Skeletal muscle cell (primary cell): Measurements from ENCODE around the gene SERINC2.
"Not testable (repeated sequence)": the region's sequence is repeated elsewhere in the genome, so short reads cannot be mapped to it uniquely, and the experiment has no call there.

Source experiments
- DNase-seq: peaks from one replicate; pipeline ENCODE4 v3.0.0-alpha.2; 2010; ENCODE audit warnings: low read depth
- H3K4me3 ChIP-seq: 2 replicates; pipeline ENCODE4 v1.5.1; 2011; ENCODE audit warnings: low read depth, mild to moderate bottlenecking, control low read depth, low read length, moderate library complexity

SERINC2 gene

GRCh38 chr1:31444725-31445448, 31.9 kb downstream of the SERINC2 start:
- no peak for DNase-seq
- H3K4me3 ChIP-seq = no peak overlapping the region

DNA sequence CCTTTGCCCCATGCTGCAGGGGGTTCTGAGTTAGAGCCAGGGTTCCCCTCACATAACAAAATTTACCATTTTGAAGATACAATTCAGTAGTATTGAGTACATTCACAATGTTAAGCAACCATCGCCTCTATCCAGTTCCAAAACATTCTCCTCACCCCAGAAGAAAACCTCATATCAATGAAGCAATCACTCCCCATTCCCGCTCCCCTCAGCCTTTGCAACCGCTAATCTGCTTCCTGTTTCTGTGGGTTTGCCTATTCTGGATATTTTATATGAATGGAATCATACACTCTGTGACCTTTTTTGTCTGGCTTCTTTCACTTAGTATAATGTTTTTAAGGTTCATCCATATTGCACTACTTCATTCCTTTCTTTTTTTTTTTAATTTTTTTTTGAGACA, 32.9 kb downstream of the SERINC2 start:
- H3K4me3 ChIP-seq = no peak overlapping the region
- no peak for DNase-seq

GRCh38 chr1:31447210-31447609, 34.2 kb downstream of the SERINC2 start:
- no peak for DNase-seq
- H3K4me3 ChIP-seq = no peak overlapping the region

DNA sequence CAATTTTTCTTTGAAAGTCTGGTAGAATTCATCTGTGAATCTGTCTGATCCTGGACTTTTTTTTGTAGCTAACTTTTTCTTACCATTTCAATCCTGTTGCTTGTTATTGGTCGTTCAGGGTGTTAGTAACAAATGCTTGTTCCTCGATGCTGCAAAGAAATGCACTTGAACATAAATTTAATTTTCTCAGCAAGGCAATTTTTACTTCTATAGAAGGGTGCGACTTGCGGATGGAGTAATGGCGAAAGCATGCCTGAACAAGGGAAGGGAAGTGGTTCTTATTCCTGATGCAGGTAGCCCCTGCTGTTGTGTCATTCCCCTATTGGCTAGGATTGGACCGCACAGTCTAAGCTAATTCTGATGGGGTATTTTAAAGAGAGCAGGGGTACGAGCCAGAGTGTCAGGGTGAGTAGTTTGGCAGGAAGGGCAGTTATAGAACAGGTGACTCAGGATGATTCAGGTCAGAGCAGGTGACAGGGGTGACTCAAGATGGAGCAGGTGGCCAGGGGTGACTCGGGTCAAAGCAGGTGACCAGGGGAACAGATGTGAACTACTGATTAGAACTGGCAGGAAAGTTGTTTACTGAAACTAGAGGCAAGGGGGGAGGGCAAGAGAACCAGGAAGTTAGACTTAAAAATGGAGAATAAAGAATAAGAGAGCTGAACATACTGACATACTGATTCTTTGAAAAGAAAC, 40.5 kb downstream of the SERINC2 start:
- no peak for DNase-seq
- no peak overlapping the region for H3K4me3 ChIP-seq

DNA sequence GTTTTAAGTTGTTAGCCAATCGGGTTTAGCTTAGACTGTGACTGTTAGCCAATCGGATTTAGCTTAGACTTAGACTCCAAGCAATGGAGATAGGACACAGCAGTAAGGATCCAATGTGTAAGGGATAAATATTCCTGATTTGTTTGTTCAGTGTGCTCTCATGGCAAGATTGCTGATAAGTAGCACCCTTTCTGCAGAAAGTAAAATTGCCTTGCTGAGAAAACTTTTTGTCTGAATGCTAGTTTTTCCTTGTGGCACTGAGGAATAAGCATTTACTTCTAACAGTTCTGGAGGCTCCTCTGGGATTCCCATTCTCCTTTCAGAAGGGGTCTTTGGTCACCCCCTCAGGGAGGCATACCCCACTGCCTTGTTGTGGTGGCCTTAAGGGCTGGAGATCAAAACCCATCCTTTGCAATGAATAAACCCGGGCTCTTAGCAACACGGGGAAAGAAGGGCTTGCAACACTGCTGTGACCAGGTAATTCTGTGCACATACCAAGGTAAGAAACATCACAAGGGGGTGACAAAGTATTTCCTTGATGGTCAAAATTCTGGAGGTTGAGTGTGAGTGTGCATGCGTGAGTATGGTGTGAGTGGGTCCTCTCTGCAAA, 45.4 kb downstream of the SERINC2 start:
- DNase-seq = no peak
- H3K4me3 ChIP-seq = no peak overlapping the region

- DNase-seq = no peak
- H3K4me3 ChIP-seq = no peak overlapping the region
Measured at GRCh38 chr1:31460027-31460426, 47.0 kb downstream of the SERINC2 start.

DNA sequence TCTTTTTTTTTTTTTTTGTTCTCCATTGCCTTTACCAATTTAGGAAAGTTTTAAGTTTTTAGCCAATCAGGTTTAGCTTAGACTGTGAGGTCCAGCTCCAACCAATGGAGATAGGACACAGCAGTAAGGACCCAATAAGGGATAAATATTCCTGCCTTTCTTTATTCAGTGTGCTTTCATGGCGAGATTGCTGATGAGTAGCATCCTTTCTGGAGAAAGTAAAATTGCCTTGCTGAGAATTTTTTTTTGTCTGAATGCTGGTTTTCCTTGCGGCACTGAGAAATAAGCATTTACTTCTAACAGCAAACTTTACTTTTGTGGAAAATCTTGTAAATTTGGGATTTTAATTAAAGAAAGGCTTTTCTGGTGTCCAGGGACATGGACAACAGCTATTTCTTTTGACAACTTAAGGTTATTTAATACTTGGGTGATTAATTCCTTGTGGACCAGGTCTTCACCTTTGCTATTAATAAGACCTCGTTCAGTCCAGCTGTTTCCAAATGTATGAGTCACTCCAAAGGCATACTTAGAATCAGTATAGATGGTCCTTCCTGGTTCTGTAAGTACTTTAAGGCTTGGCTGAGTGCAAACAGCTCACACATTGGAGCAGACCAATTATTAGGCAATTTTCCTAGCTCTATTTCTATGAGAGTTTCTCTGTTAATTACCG, 54.1 kb downstream of the SERINC2 start:
- no peak overlapping the region for H3K4me3 ChIP-seq
- DNase-seq = no peak

- no peak for DNase-seq
- no peak overlapping the region for H3K4me3 ChIP-seq
Measured at GRCh38 chr1:31470794-31471315, 57.8 kb downstream of the SERINC2 start.

- H3K4me3 ChIP-seq, DNase-seq: not testable (repeated sequence)
Measured at GRCh38 chr1:31471452-31472313, 58.7 kb downstream of the SERINC2 start.

GRCh38 chr1:31472314-31472651, 59.3 kb downstream of the SERINC2 start:
- not testable (repeated sequence) for H3K4me3 ChIP-seq, DNase-seq

DNA sequence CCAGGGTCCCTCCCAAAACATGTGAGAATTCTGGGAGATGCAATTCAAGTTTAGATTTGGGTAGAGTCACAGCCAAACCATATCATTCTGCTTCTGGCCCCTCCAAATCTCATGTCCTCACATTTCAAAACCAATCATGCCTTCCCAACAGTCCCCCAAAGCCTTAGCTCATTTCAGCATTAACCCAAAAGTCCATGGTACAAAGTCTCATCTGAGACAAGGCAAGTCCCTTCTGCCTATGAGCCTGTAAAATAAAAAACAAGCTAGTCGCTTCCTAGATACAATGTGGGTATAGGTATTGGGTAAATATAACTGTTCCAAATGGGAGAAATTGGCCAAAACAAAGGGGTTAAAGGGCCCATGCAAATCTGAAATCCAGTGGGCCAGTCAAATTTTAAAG, 59.7 kb downstream of the SERINC2 start:
- H3K4me3 ChIP-seq, DNase-seq: not testable (repeated sequence)

- not testable (repeated sequence) for DNase-seq, H3K4me3 ChIP-seq
Measured at GRCh38 chr1:31473508-31473907, 60.5 kb downstream of the SERINC2 start.

DNA sequence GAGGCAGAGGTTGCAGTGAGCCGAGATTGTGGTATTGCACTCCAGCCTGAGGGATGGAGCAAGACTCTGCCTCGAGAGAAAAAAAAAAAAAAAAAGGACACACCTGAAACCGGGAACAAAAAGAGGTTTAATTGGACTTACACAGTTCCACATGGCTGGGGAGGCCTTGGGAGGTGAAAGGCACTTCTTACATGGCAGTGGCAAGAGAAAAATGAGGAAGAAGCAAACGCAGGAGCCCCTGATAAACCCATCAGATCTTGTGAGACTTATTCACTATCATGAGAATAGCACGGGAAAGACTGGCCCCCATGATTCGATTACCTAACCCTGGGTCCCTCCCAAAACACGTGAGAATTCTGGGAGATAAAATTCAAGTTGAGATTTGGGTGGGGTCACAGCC, 61.6 kb downstream of the SERINC2 start:
- H3K4me3 ChIP-seq, DNase-seq: not testable (repeated sequence)

- H3K4me3 ChIP-seq = no peak overlapping the region
- no peak for DNase-seq
Measured at GRCh38 chr1:31476891-31477846, 64.2 kb downstream of the SERINC2 start.

GRCh38 chr1:31478167-31478566, 65.2 kb downstream of the SERINC2 start:
- H3K4me3 ChIP-seq = no peak overlapping the region
- DNase-seq = no peak

DNA sequence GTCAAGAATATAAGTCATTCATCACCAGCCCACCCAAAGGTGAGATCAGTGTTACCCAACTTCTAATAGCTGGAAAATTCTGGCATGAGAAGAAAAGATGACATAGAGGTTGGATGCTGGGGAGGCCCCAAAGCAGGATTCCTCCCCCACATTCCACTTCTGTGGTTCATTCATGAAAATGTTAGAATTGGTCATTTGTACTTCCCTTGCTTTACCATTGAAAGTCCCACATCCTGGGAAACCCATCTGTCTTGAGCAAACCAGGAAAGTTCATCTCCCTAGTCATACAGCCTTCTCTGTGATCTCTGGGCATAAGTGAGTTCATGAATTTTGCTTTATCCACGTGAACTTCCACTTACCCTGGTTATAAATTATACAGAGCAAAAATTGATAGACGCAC, 66.8 kb downstream of the SERINC2 start:
- H3K4me3 ChIP-seq = no peak overlapping the region
- DNase-seq = no peak

DNA sequence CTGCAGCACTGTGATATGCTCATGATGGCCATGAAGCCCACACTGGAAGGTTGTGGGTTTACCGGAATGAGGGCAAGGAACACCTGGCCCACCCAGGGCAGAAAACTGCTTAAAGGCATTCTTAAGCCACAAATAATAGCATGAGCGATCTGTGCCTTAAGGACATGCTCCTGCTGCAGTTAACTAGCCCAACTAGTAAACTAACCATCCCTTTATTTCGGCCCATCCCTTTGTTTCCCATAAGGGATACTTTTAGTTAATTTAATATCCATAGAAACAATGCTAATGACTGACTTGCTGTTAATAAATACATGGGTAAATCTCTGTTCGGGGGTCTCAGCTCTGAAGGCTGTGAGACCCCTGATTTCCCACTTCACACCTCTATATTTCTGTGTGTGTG, 67.4 kb downstream of the SERINC2 start:
- not testable (repeated sequence) for H3K4me3 ChIP-seq, DNase-seq

DNA sequence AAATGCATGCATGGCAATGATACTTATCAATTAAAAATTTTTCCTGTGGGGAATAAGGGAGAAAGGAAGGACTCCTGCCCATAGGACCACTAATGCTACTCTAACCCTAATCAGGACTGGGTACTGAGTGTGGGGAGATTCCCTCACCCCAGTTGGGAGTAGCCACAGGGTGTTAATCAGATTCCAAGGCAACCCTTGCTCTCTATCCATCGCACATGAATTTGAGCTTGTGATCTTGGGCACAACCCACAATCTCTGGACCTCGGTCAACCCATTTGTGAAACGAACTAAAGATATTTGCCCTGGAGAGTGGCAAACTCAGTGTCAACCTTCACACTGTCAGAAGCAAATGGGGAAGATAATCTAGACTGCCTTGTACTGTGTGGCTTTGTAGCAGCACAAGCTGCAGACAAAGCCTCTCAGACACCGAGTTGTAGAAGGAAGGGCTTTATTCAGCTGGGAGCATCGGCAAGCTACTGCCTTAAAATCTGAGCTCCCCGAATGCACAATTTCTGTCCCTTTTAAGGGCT, 69.5 kb downstream of the SERINC2 start:
- DNase-seq = no peak
- H3K4me3 ChIP-seq = no peak overlapping the region
